Lower leg skin (tissue), 3 donors: ENCODE measurements around the gene DCLK2.

Source experiments
- CTCF ChIP-seq, 3 donors: fragments of 450-650 bp; IDR thresholded peaks; one replicate each; pipeline ENCODE4 v1.5.1; 2016; ENCODE audit warnings: antibody characterized with exemption in 3 of 3, mild to moderate bottlenecking in 3 of 3, moderate library complexity in 2 of 3
- POLR2A ChIP-seq, 2 donors: fragments of 450-650 bp; IDR thresholded peaks; one replicate each; pipeline ENCODE4 v1.6.1; 2016 to 2017; ENCODE audit warnings: antibody characterized with exemption in 2 of 2, mild to moderate bottlenecking in 1 of 2, moderate library complexity in 1 of 2

DNA sequence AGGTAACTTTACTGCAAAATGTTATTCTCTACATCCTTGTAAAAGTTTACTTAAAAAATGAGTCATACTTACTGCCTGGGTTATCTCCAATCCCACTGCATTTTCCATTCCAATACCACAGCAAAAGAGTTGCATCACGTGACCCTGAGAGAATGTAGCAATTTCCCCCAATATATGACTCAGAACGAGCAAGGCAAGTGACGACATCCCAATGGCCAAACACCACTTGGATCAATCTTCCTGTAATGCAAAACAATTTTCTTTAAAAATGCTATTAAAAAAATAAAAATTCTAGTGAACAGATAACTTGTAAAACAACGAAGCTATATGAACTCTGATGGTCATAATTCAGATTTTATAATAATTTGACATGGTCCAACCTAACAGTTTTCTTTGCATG lies 224.3 kb downstream of the DCLK2 start:
- TF ChIP-seq CTCF (IDR thresholded peaks at IDR 0.05) (no peak), POLR2A (IDR thresholded peaks at IDR 0.05) (no peak)
